Measurements from ENCODE around the gene THEMIS.

GRCh38 chr6:127857051-127857637, 43.7 kb downstream of the THEMIS start:
- TF ChIP-seq, protein P1, sequence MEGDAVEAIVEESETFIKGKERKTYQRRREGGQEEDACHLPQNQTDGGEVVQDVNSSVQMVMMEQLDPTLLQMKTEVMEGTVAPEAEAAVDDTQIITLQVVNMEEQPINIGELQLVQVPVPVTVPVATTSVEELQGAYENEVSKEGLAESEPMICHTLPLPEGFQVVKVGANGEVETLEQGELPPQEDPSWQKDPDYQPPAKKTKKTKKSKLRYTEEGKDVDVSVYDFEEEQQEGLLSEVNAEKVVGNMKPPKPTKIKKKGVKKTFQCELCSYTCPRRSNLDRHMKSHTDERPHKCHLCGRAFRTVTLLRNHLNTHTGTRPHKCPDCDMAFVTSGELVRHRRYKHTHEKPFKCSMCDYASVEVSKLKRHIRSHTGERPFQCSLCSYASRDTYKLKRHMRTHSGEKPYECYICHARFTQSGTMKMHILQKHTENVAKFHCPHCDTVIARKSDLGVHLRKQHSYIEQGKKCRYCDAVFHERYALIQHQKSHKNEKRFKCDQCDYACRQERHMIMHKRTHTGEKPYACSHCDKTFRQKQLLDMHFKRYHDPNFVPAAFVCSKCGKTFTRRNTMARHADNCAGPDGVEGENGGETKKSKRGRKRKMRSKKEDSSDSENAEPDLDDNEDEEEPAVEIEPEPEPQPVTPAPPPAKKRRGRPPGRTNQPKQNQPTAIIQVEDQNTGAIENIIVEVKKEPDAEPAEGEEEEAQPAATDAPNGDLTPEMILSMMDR (IDR thresholded peaks at IDR 0.05): no peak
- no peak for TF ChIP-seq EZH2 (IDR thresholded peaks at IDR 0.05)
